Mesothelial cell of epicardium (in vitro differentiated cells): ENCODE measurements around the gene SLC2A4RG. TPM values are rescaled to one million over a fixed set of nuclear protein-coding genes. Genes with fewer than 3 reads are reported as not detected.
A peak's percentile ranks its signal among the peaks of the same experiment; 100 is the strongest.

Experiments
- DNase-seq, 2 experiments: peaks; one replicate each; pipeline ENCODE4 v3.0.0; 2021; ENCODE audit warnings: low spot score in 2 of 2; ENCODE audit not compliant: unreplicated experiment in 2 of 2
- H3K27ac Mint-ChIP-seq: 2 replicates; pipeline ENCODE4 v1.8.0; 2021; ENCODE audit warnings: mixed read lengths
- H3K27me3 Mint-ChIP-seq: 2 replicates; pipeline ENCODE4 v1.8.0; 2021; ENCODE audit warnings: low read depth, mixed read lengths
- H3K36me3 Mint-ChIP-seq: 2 replicates; pipeline ENCODE4 v1.8.0; 2021; ENCODE audit warnings: mixed read lengths
- H3K4me1 Mint-ChIP-seq: 2 replicates; pipeline ENCODE4 v1.8.0; 2021; ENCODE audit warnings: mixed read lengths
- H3K4me3 Mint-ChIP-seq: 2 replicates; pipeline ENCODE4 v1.8.0; 2021; ENCODE audit warnings: mild to moderate bottlenecking, moderate library complexity, mixed read lengths
- H3K9me3 Mint-ChIP-seq: 2 replicates; pipeline ENCODE4 v1.8.0; 2021; ENCODE audit warnings: mixed read lengths
- CTCF ChIP-seq: fragments of 200-600 bp; sonication (generic); IDR thresholded peaks from one replicate; pipeline ENCODE4 v1.5.0; 2021; ENCODE audit warnings: antibody characterized with exemption; ENCODE audit not compliant: unreplicated experiment
- total RNA-seq: library from RNA; stranded (reverse); gene quantifications from 3 replicates; pipeline ENCODE4 v1.2.1, GENCODE V29; 2021

Gene SLC2A4RG
- total RNA-seq, 1 donor from 2014 or later, result 122 TPM

- no peaks in the 10 kb centered on the region for H3K9me3 Mint-ChIP-seq
- TF ChIP-seq CTCF, result no peak
- H3K27me3 Mint-ChIP-seq, result no peaks in the 10 kb centered on the region
- H3K4me1 Mint-ChIP-seq, result peaks cover 13% of the 10 kb centered on the region
- H3K4me3 Mint-ChIP-seq, result peak overlapping the region; percentile 49
- H3K36me3 Mint-ChIP-seq, result peaks cover 15% of the 10 kb centered on the region
- no peak overlapping the region for H3K27ac Mint-ChIP-seq
- DNase-seq, result no peak
These were observed 34.1 kb upstream of the SLC2A4RG start for GRCh38 chr20:63705232-63706026.

GRCh38 chr20:63706027-63706695 is 33.4 kb upstream of the SLC2A4RG start:
- H3K36me3 Mint-ChIP-seq, result peaks cover 22% of the 10 kb centered on the region
- peaks cover 15% of the 10 kb centered on the region for H3K4me1 Mint-ChIP-seq
- H3K9me3 Mint-ChIP-seq, result no peaks in the 10 kb centered on the region
- H3K27ac Mint-ChIP-seq, result peak overlapping the region; percentile 91
- H3K4me3 Mint-ChIP-seq, result peak overlapping the region; percentile 83
- H3K27me3 Mint-ChIP-seq, result no peaks in the 10 kb centered on the region
- TF ChIP-seq CTCF, result no peak
- no peak for DNase-seq

GRCh38 chr20:63706852-63707557 is 32.6 kb upstream of the SLC2A4RG start:
- peak overlapping the region; percentile 91 for H3K27ac Mint-ChIP-seq
- DNase-seq, result peak in 1 of 2 experiments; percentile 37
- TF ChIP-seq CTCF, result no peak
- H3K4me1 Mint-ChIP-seq, result peaks cover 15% of the 10 kb centered on the region
- H3K36me3 Mint-ChIP-seq, result peaks cover 28% of the 10 kb centered on the region
- no peaks in the 10 kb centered on the region for H3K27me3 Mint-ChIP-seq
- peaks cover 1% of the 10 kb centered on the region for H3K9me3 Mint-ChIP-seq
- H3K4me3 Mint-ChIP-seq, result peak overlapping the region; percentile 83

- H3K4me1 Mint-ChIP-seq, result peaks cover 15% of the 10 kb centered on the region
- no peak for TF ChIP-seq CTCF
- DNase-seq, result peak; percentile 56 to 76
- H3K36me3 Mint-ChIP-seq, result peaks cover 35% of the 10 kb centered on the region
- peaks cover 6% of the 10 kb centered on the region for H3K9me3 Mint-ChIP-seq
- H3K27me3 Mint-ChIP-seq, result no peaks in the 10 kb centered on the region
- H3K27ac Mint-ChIP-seq, result peak within 1 kb of the TSS; percentile 91
- H3K4me3 Mint-ChIP-seq, result peak within 1 kb of the TSS; percentile 83
These were observed 31.8 kb upstream of the SLC2A4RG start, which contains the start of the genes ARFRP1 and ZGPAT for GRCh38 chr20:63707558-63708300. Gene ARFRP1 (minus strand): TSS chr20:63707976. CDS start chr20:63707091, 885 bp downstream. Gene ZGPAT (plus strand): TSS chr20:63708039. CDS start chr20:63708581, 542 bp downstream.
